GM23248 (cell line): ENCODE data around the gene DAB1. TPM values are rescaled to one million over a fixed set of nuclear protein-coding genes. Genes with fewer than 3 reads are reported as not detected.
A peak's percentile ranks its signal among the peaks of the same experiment; 100 is the strongest.

Source experiments
- DNase-seq: peaks from one replicate; pipeline ENCODE4 v3.0.0-alpha.2; 2015
- H2AFZ ChIP-seq: fragments of 200-600 bp; sonication (generic); 2 replicates; pipeline ENCODE4 v1.6.1; 2016; ENCODE audit warnings: antibody characterized with exemption
- H3F3A ChIP-seq: fragments of 200-600 bp; sonication (generic); 2 replicates; pipeline ENCODE4 v1.6.1; 2016; ENCODE audit warnings: mild to moderate bottlenecking, antibody characterized with exemption, mixed run types; ENCODE audit not compliant: insufficient read depth
- H3K27ac ChIP-seq: fragments of 200-600 bp; sonication (generic); 2 replicates; pipeline ENCODE4 v1.5.1; 2016; ENCODE audit warnings: mild to moderate bottlenecking
- H3K27me3 ChIP-seq: fragments of 200-600 bp; sonication (generic); replicated peaks from 2 replicates; pipeline ENCODE4 v1.6.1; 2016; ENCODE audit warnings: mild to moderate bottlenecking; ENCODE audit not compliant: insufficient read depth
- H3K36me3 ChIP-seq: fragments of 200-600 bp; sonication (generic); 2 replicates; pipeline ENCODE4 v1.6.1; 2016; ENCODE audit warnings: low read depth, mild to moderate bottlenecking
- H3K4me1 ChIP-seq: fragments of 200-600 bp; sonication (generic); 2 replicates; pipeline ENCODE4 v1.6.1; 2016; ENCODE audit warnings: mild to moderate bottlenecking; ENCODE audit not compliant: insufficient read depth
- H3K4me2 ChIP-seq: fragments of 200-600 bp; sonication (generic); one replicate; pipeline ENCODE4 v1.6.1; 2016; ENCODE audit warnings: mild to moderate bottlenecking; ENCODE audit not compliant: unreplicated experiment
- H3K4me3 ChIP-seq: fragments of 200-600 bp; sonication (generic); 2 replicates; pipeline ENCODE4 v1.5.1; 2016; ENCODE audit warnings: mild to moderate bottlenecking
- H3K79me2 ChIP-seq: fragments of 200-600 bp; sonication (generic); 2 replicates; pipeline ENCODE4 v1.6.1; 2016; ENCODE audit warnings: mild to moderate bottlenecking; ENCODE audit not compliant: insufficient read depth
- H3K9ac ChIP-seq: fragments of 200-600 bp; sonication (generic); 2 replicates; pipeline ENCODE4 v1.6.1; 2016; ENCODE audit warnings: mild to moderate bottlenecking
- H3K9me2 ChIP-seq: fragments of 200-600 bp; sonication (generic); 2 replicates; pipeline ENCODE4 v1.6.1; 2016; ENCODE audit warnings: mixed run types, mild to moderate bottlenecking, moderate library complexity; ENCODE audit not compliant: insufficient read depth
- H3K9me3 ChIP-seq: fragments of 200-600 bp; sonication (generic); one replicate; pipeline ENCODE4 v1.6.1; 2017; ENCODE audit warnings: low read depth
- H4K20me1 ChIP-seq: fragments of 200-600 bp; sonication (generic); 2 replicates; pipeline ENCODE4 v1.6.0; 2016; ENCODE audit not compliant: insufficient read depth
- EZH2 ChIP-seq: fragments of 200-600 bp; sonication (generic); IDR thresholded peaks from 2 replicates; pipeline ENCODE4 v1.6.1; 2018; ENCODE audit warnings: antibody characterized with exemption, mild to moderate bottlenecking; ENCODE audit not compliant: insufficient read depth, poor library complexity, severe bottlenecking
- EZH2phosphoT487 ChIP-seq: fragments of 200-600 bp; sonication (generic); IDR thresholded peaks from 2 replicates; pipeline ENCODE4 v1.6.1; 2018; ENCODE audit warnings: antibody characterized with exemption, moderate library complexity, mild to moderate bottlenecking, low read depth; ENCODE audit not compliant: insufficient read depth
- WGBS, 2 experiments: methylation state at CpG; one replicate each; pipeline ENCODE4 v1.1.6; 2015 to 2017; ENCODE audit warnings: low lambda C conversion rate in 2 of 2, low coverage in 1 of 2; ENCODE audit errors: missing lambda C conversion rate in 2 of 2; 5-methylcytosine and 5-hydroxymethylcytosine counted together
- in situ Hi-C: fragments of 300-500 bp; cut with MboI; formaldehyde crosslinking; loops from 2 replicates; pipeline ENCODE4 v1.15.0; 2020
- polyA plus RNA-seq: library from polyadenylated mRNA; unstranded; fragments of >200 nt; fragmentation: Nextera tagmentation; extraction: Ambion mirVana; gene quantifications from 2 replicates; pipeline ENCODE4 v1.2.1, GENCODE V29; 2016
- total RNA-seq: library from RNA; depleted of rRNA; stranded (reverse); fragments of >200 nt; shearing (Covaris generic); gene quantifications from 2 replicates; pipeline ENCODE4 v1.2.3, GENCODE V29; 2014

The DAB1 gene
- total and polyA plus RNA-seq, 2 experiments from 2014 or later = 0.11 to 0.39 TPM

GRCh38 chr1:57422271-57423134 is 1.4 kb downstream of the DAB1 start:
- Histone ChIP-seq H3F3A (no peaks in the 10 kb centered on the region), H3K9me2 (no peaks in the 10 kb centered on the region), H4K20me1 (no peaks in the 10 kb centered on the region), H3K79me2 (no peaks in the 10 kb centered on the region), H3K27ac (no peak overlapping the region), H3K27me3 (peaks cover 74% of the 10 kb centered on the region), H3K9ac (no peak overlapping the region), H2AFZ (peak overlapping the region; percentile 63), H3K4me2 (peak overlapping the region; percentile 70), H3K9me3 (no peaks in the 10 kb centered on the region), H3K36me3 (no peaks in the 10 kb centered on the region), H3K4me1 (no peaks in the 10 kb centered on the region), H3K4me3 (peak overlapping the region; percentile 55)
- TF ChIP-seq EZH2phosphoT487 (no peak), EZH2 (peak; percentile 17)
- DNase-seq = peak; percentile 40
- WGBS, 2 experiments = 1 to 2% methylated on average over 41 to 58 of the region's 66 CpGs
- in situ Hi-C loops = no loop called here

DNA sequence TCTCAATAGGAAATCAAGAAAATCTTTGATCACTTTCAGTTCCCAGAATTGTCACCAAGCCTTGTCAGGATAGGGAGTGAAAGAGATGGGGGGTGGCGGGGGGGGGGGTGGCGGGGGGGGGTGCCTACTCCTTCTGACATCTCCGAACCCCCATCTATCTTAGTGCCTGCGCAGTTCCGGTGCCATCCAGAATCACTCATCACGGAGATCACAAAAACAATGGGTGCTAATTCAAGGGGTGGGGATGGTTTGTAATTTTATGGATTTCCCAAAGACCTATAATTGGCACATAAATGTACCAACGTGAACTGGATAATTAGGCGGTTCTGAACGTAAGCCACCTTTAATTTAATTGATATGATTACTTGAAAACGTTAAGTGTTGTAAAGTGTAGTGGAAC is 2.1 kb downstream of the DAB1 start:
- Histone ChIP-seq H3K36me3 (no peaks in the 10 kb centered on the region), H3K9me3 (no peaks in the 10 kb centered on the region), H2AFZ (no peak overlapping the region), H3K9me2 (no peaks in the 10 kb centered on the region), H3K79me2 (no peaks in the 10 kb centered on the region), H3F3A (no peaks in the 10 kb centered on the region), H3K4me2 (peak overlapping the region; percentile 70), H3K4me1 (no peaks in the 10 kb centered on the region), H3K27ac (no peak overlapping the region), H3K4me3 (peak overlapping the region; percentile 55), H4K20me1 (no peaks in the 10 kb centered on the region), H3K9ac (no peak overlapping the region), H3K27me3 (peaks cover 74% of the 10 kb centered on the region)
- DNase-seq = no peak
- TF ChIP-seq EZH2 = peak; percentile 24
- TF ChIP-seq EZH2phosphoT487 = no peak
- in situ Hi-C loops = no loop called here
- WGBS, 2 experiments = 8 to 9% methylated on average over 10 of the region's 10 CpGs

- H3K27me3 ChIP-seq = peaks cover 70% of the 10 kb centered on the region
- in situ Hi-C loops = no loop called here
These were observed 2.7 kb downstream of the DAB1 start for GRCh38 chr1:57420981-57421785.

DNA sequence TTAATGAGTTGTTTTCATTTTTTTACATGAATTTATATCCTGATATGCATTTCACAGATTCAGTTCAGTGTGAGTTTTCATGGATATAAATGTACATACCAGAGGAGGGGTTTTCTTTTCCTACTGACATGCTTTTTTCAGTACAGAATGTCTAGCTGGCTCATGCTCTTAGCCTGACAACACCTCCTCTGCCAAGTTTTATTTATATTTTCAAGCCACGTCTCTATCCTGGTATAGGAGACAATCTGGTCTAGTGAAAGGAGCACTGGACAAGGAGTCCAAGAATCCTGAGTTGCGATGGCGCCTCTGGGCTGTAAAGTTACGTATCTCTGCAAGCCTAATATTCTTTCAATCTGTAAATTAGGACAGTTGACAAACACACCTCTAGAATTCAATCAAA is 4.9 kb downstream of the DAB1 start:
- no peaks in the 10 kb centered on the region for H3K9me2 ChIP-seq
- no peak overlapping the region for H3K4me2 ChIP-seq
- no peaks in the 10 kb centered on the region for H3K79me2 ChIP-seq
- DNase-seq = no peak
- 40 to 43% methylated on average over 4 of the region's 4 CpGs for WGBS, 2 experiments
- no peak overlapping the region for H3K27ac ChIP-seq
- H3K4me1 ChIP-seq = no peaks in the 10 kb centered on the region
- no peaks in the 10 kb centered on the region for H3F3A ChIP-seq
- H3K9ac ChIP-seq = no peak overlapping the region
- no peaks in the 10 kb centered on the region for H4K20me1 ChIP-seq
- H3K9me3 ChIP-seq = no peaks in the 10 kb centered on the region
- TF ChIP-seq EZH2phosphoT487 = no peak
- H2AFZ ChIP-seq = no peak overlapping the region
- peaks cover 50% of the 10 kb centered on the region for H3K27me3 ChIP-seq
- in situ Hi-C loops = no loop called here
- no peak overlapping the region for H3K4me3 ChIP-seq
- H3K36me3 ChIP-seq = no peaks in the 10 kb centered on the region

More at GRCh38 chr1:57420981-57421785, 2.7 kb downstream of the DAB1 start:
- no peak overlapping the region for H3K4me2 ChIP-seq
- peak; percentile 3 for DNase-seq
- no peak overlapping the region for H3K27ac ChIP-seq
- no peak overlapping the region for H2AFZ ChIP-seq
- no peaks in the 10 kb centered on the region for H3F3A ChIP-seq
- no peaks in the 10 kb centered on the region for H3K79me2 ChIP-seq
- no peaks in the 10 kb centered on the region for H3K4me1 ChIP-seq
- no peak overlapping the region for H3K4me3 ChIP-seq
- no peaks in the 10 kb centered on the region for H3K9me3 ChIP-seq
- H3K36me3 ChIP-seq = no peaks in the 10 kb centered on the region
- no peak overlapping the region for H3K9ac ChIP-seq
- 38 to 39% methylated on average over 9 of the region's 9 CpGs for WGBS, 2 experiments
- H4K20me1 ChIP-seq = no peaks in the 10 kb centered on the region
- no peak for TF ChIP-seq EZH2phosphoT487
- TF ChIP-seq EZH2 = peak; percentile 33
- no peaks in the 10 kb centered on the region for H3K9me2 ChIP-seq
